Measurements from ENCODE around the gene FGF11.

FGF11 gene

DNA sequence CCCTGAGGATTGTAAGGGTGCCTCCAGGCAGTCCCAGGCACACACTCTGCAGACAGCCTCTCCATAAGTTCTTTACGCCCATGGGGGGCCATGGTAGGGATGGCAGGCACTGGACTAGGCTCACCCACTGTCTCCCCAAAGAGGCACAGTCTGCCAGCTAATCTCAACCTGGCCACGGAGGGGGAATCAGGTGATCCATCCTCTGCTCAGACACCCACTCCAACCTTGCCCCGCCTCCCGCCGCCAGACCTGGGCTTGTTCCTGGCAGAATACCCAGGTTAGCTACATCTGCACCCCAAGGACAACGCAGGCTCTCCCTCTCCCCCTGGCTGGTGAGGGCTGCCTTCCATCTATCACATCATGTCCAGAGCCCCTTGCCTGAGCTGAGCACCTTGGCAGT is 30.4 kb upstream of the FGF11 start:
- no peak for DNase-seq

DNA sequence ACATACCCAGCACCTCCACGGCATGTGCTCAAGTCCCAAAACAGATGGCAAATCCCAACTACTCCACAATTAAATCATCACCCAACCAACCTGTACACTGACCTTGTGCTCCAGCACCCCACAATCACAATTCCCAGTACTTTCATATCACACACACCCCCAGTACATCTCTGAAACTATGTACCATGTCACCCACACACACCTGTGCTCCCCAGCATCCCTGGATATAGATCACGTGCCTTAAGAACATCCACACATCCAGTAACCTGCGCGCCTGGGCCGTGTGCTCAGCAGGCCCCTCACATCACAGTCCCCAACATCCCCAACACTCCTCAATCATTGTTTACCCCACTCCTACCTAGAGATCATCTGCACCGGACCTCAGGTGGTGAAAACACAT is 29.6 kb upstream of the FGF11 start:
- DNase-seq: no peak

DNA sequence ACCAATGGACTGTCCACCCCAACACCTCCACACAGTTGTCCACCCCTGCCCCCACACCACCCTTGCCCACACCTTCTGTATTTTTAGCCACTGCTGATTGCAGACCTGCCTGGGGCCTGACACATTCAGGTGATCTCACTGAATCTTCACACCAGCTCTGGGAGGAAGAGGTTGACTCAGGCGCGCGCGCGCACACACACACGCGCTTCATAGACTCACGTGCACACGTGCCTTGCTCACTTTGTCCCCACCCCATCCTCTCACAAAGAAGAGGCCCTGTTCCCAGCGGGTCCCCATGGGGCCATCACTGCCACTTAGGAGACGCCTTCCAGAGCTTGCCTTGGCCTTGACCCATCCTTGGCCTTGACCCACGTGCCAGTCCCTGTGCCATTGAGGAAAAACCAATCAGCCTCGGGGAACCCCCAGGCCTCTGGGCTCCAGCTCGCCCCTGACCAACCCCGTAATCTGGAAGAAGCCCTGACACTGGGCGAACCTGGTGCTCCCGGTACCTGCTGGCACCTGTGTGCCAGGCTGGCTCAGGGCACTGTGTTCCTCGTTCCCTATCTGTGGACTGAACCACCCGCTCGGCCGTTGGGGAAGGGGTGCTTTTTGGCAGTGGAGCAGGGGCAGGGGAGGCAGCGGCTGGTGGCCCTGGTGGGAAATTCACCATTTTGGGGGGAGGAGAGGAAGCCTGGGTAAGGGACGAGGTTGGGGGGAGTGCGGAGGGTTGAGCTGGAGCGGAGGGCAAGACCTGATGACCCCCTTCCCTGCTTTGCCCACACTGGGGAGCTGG is 28.5 kb upstream of the FGF11 start:
- no peak for DNase-seq

DNA sequence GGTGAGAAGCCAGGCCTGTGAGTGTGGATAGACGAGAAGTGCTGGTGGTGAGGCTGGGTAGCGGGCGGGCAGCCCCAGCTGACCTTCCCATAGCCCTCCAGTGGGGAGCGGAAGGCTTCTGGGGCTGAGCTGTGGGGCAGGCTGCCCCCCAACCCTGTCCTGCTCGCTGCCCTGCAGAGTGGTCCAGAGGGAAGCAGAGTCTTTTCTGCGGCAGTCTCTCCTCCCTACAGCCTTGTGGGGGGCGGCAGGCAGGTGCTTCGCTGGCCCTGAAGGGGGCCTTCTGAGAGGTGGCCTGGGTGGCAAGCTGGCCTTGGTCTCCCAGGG is 27.9 kb upstream of the FGF11 start:
- no peak for DNase-seq

DNA sequence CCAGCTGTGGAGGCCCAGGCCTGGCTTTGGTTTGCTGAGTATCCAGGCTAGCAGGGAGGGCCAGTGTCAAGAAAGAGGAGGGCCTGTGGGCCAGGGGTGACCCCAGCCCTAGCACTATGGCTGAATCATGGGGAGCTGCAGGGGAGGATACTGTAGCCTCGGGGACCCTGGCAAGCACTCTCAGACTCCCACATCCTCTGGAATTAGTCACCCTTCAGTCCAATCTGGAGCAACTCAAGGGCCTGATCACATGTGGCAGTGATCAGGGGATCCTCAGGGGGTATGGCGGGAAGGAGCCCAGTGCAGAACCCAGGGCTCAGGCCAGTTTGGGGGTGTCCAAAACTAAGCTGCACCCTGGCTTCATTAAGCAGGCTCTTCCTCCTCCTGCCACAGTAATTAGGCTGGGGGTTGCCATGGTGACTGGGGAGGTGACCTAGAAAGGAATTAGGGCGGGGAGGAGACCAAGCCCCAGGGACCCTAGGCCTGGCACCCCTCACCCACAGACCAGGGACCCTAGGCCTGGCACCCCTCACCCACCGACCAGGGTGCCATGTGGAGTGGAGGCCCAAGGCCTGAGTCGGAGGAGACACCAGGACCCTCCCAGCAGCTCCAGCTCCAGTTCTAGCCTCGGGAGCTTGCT is 25.8 kb upstream of the FGF11 start:
- no peak for DNase-seq

DNA sequence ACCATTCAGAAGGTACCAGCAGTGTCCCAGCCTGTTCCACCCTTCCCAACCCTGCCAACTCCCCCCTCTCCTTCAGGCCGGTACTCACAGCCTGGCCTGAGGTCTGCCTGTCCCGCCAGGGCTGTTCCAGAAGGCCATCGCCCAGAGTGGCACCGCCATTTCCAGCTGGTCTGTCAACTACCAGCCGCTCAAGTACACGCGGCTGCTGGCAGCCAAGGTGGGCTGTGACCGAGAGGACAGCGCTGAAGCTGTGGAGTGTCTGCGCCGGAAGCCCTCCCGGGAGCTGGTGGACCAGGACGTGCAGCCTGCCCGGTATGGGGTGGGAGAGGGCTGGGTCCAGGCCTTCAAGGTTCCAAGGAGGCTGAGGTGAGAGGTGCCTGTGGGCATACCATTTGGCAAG is 24.5 kb upstream of the FGF11 start:
- no peak for DNase-seq

DNA sequence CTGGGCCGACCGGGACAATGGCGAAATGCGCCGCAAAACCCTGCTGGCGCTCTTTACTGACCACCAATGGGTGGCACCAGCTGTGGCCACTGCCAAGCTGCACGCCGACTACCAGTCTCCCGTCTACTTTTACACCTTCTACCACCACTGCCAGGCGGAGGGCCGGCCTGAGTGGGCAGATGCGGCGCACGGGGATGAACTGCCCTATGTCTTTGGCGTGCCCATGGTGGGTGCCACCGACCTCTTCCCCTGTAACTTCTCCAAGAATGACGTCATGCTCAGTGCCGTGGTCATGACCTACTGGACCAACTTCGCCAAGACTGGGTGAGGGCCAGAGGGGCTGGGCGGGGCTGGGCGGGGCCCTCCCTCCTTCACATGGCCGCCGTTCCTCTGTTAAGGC is 23.5 kb upstream of the FGF11 start:
- no peak for DNase-seq

DNA sequence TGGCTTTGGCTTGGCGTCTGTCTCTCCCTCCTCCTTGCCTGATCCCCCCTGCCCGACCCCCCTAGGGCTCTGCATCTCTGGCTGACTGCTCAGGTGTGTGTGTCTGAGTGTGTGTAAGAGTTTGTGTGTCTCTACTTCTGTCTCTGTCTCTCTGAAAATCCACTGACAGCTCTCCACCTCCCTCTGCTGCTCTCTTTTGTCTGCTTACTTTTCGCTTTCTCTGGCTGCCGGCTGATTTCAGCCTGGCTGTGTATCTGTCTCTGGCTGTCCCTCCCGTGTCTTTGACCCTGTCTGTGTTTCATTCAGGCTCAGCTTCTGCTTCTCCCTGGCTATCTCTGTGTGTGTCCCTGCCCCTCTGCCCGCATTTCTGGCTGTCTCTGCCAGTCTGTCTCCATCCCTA is 23.0 kb upstream of the FGF11 start:
- DNase-seq: no peak

DNA sequence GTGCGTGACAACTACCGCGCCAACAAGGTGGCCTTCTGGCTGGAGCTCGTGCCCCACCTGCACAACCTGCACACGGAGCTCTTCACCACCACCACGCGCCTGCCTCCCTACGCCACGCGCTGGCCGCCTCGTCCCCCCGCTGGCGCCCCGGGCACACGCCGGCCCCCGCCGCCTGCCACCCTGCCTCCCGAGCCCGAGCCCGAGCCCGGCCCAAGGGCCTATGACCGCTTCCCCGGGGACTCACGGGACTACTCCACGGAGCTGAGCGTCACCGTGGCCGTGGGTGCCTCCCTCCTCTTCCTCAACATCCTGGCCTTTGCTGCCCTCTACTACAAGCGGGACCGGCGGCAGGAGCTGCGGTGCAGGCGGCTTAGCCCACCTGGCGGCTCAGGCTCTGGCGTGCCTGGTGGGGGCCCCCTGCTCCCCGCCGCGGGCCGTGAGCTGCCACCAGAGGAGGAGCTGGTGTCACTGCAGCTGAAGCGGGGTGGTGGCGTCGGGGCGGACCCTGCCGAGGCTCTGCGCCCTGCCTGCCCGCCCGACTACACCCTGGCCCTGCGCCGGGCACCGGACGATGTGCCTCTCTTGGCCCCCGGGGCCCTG is 22.2 kb upstream of the FGF11 start:
- no peak for DNase-seq

DNA sequence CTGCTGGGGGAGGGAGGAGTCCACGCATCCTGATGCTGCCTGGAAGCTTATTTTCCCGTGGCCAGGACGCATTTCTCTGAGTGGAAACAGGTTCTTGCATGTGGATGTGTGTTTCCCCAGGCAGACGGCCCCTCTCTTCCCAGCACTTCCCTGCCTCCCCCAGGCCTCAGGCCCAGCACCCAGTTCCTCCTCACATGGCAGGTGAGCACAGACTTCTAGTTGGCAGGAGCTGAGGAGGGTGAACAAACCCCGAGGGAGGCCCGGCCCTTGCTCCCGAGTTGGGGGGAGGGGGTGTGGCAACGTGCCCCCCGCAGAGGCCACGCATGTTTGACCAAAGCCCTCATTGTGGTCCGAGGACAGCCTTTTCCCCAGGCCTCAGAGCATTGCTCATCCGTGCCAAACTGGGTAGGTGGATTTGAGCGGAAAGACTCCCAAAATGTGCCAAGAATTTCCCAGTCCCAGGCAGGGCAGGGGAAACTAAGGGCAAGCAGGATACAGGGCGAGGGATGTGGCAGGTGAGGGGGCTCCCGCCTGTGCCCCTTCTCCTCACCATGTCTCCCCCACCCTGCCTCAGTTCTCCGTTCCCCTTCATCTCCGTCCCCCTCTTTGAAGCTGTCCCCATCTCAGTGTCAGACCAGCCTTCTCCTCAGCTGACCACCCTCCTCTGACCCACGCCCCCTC is 20.7 kb upstream of the FGF11 start:
- DNase-seq: no peak

DNA sequence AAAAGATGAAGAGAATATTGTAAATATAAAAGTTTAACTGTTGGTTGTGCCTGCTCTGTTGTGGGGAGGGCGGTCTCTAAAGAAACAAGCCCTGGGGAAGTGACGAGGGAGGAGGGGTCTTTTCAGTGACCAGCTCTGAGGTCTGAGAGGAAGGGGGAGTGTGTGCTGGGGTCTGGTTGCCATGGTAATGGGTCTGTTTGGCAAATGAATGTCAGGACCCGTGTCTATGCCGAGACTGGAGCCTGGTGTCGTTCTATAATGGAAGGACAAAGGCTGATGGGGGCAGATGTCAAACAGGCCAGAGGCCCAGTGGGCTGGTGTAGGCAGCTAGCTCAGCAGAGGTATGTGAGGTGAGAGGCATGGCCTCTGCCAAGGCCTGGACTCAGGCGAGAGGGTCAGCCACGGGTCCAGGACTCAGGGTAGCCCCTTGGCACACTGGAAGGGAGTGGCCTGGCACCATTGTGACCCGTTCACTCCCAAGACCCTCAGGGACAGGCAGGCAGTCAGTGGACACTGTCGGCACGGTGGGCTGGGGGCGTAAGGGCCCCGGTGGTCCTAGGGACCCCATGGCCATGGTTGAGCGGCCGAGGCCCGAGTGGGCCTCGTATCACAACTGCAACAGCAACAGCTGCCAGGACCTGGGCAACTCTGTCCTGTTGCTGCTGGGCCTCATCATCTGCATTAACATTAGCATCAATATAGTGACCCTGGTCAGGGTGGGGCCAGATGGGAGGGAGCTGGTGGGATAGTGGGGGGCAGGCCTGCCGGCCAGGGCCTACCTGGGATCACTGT is 19.3 kb upstream of the FGF11 start, which contains the start of gene SPEM1:
Gene SPEM1, plus strand, starts transcription at position 506 of the 792 bp plus-strand sequence. Its CDS starts 61 bp downstream, at position 567.
- DNase-seq: no peak

DNA sequence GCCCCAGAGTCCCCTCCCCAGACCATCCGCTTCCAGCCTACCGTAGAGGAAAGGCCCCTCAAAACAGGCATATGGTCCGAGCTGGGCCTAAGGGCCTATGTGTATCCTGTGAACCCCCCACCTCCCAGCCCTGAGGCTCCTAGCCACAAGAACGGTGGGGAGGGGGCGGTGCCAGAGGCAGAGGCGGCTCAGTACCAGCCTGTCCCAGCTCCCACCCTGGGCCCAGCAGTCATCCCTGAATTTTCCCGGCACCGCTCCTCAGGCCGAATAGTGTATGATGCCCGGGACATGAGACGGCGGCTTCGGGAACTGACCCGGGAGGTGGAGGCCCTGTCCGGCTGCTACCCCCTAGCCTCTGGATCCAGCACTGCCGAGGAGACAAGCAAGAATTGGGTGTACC is 18.1 kb upstream of the FGF11 start:
- DNase-seq: no peak

DNA sequence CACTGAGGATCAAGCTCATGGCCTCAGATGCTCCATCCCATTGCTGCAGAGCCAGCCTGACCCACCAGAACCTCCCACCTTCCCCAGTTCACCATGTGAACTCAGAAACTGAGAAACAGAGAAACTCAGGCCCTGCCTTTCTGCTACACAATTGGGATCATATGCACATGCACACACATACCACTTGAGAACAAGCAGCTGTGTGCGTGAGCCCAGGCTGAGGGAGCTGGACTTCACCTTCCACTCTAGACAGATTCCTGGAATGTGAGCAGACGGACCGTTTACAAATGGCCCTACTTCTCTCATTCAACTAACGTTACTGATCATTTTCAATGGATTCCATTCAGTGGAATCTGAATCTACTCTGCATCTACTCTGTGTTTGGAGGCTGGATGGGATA is 15.6 kb upstream of the FGF11 start:
- DNase-seq: no peak

DNA sequence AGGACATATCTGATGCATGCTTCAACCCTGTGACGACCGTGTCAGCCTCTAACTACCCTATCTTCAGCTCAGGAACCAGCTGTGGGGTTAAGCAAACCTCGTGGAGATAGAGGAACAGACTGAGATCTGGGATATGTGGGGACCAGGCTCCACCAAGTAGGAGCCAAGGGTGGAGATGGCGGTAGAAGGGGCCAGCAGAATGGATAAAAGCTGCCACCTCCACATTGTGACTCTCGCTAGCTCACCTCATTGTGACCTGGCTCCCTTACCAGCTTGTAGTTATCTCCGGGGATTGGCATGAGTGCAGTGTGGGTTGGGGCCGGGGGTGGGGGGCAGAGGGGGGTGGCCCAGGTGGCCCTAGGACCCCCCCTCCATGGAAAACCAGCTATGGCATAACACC is 14.0 kb upstream of the FGF11 start, which contains the start of gene SPEM2:
Gene SPEM2, plus strand, starts transcription at position 301 of the 400 bp plus-strand sequence. Its CDS starts 73 bp downstream, at position 374.
- no peak for DNase-seq

DNA sequence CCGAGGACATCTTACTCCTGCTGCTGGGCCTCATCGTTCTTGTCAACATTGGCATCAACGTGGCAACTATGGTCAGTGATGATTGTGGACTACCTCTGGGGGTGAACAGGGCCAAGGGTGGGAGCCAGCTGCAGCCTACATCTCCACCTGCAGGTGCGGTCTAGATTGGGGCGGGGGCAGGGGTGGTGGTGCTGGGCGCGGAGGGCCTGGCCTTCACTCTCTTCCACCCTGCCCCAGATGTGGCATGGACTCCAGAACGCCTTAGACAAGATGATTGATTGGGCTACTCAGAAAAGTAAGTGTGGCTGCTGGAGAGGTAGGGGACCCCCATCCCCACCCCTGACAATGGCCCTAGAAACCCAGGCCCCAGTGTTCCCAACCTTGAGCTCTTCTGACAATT is 13.6 kb upstream of the FGF11 start:
- DNase-seq: no peak

DNA sequence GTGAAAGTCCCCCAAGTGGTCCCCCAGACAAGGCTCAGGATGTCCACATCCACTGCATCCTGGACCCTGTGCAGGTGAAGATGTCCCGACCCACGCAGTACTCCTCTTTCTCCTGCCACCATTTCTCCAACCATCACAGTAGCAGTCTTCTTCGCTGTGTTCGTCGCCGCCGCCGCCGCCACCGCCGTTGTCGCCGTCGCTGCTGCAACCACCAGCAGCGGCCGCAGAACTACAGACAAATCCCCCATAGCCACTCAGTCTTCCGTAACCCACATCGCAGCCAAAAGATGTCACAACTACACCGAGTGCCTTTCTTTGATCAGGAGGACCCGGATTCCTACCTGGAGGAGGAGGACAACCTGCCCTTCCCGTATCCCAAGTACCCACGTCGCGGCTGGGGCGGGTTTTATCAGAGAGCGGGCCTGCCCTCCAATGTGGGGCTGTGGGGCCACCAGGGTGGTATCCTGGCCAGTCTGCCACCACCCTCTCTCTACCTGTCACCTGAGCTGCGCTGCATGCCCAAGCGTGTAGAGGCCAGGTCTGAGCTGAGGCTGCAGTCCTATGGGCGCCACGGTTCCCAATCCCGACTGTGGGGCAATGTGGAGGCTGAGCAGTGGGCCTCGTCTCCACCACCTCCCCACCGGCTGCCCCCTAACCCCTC is 13.0 kb upstream of the FGF11 start:
- DNase-seq: no peak

DNA sequence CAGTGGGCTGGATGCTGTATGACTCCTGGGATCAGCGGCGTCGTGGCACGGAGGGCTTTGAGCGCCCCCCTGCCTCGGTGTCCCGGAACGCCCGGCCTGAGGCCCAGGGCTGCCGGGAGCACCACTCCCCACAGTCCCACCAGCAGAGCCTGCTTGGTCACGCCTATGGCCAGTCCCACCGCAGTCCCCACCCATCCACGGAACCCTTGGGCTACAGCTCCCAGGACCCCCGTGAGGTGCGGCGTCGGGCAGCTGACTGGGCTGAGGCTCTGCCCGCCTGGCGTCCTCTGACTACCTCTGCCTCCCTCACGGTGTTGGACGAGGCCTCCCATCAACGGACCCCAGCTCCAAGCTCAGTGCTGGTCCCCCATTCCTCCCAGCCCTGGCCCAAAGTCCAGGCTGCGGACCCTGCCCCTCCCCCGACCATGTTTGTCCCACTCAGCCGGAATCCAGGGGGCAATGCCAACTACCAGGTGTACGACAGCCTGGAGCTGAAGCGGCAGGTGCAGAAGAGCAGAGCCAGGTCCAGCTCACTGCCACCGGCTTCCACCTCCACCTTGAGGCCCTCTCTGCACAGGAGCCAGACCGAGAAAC is 12.3 kb upstream of the FGF11 start:
- DNase-seq: no peak

DNA sequence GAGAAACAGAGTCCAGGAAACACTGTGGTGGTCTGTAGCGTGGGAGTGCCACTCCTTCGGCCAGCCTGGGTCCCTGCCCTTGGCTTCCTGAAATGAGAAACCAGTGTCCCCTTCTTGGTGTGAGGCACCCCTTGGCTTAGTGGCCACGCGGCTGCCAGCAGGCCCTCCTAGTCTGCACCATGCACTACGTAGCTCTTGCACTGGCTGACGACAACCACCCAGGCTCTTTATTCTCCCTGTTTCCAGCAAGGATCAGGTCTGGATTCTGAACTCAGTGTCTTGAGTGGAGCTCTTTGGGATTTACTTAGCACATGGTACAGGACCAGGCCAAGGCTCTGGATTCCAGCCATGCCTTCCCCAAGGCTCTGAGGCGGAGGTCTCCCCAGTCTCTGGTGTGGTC is 11.8 kb upstream of the FGF11 start:
- no peak for DNase-seq

DNA sequence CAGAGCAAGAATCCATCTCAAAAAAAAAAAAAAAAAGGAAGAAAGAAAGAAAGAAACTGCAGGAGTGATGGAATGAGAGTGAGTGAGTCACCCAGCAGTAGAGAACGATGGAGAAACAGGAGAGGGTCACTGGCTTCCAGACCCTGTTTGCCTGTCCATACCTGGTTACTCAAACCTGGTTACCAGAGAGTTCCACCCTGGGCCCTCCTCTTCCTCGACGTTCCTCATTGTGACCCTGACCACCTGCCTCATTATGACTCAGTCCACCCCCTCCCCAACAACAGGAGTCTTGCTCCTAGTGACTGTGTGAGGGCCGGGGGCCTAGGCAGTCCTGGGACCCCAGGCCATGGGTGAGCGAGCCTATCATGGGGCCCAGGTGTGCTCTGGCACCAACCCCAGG is 10.8 kb upstream of the FGF11 start, which contains the start of gene SPEM3:
Gene SPEM3, plus strand, starts transcription at position 301 of the 400 bp plus-strand sequence. Its CDS starts 46 bp downstream, at position 347.
- DNase-seq: no peak

DNA sequence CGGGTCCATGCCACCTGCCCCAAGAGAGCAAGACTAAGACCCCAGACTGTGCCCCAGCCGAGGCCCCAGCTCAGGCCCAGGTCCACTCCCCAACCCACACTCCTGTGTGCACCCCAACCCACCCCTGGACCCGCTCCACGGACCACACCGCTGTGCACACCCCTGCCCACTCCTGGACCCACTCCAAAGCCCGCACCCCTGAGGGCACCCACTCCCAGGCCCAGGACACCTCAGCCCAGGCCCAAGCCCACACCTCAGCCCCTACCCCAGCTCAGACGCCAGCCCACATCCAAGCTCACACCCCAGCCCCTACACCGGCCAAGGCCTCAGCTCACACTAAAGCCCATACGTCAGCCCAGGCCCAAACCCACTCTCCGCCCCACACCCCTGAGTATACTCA is 9.6 kb upstream of the FGF11 start:
- DNase-seq: no peak

DNA sequence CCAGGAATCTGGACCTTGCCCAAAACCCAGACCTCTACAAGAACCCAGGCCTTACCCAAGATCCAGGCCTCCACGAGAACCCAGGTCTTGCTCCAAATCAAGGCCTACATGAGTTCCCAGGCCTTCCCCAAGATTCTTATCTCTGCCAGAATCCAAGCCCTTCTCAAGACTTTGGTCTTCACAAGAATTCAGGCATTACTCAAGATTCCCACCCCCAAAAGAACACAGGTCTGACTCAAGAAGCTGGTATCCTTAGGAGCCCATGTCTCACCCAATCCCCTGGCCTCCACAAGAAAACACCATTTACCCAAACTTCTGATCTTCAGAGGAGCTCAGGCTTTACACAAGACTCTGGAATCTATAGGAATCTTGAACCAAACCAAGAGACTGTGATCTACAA is 8.1 kb upstream of the FGF11 start:
- no peak for DNase-seq

DNA sequence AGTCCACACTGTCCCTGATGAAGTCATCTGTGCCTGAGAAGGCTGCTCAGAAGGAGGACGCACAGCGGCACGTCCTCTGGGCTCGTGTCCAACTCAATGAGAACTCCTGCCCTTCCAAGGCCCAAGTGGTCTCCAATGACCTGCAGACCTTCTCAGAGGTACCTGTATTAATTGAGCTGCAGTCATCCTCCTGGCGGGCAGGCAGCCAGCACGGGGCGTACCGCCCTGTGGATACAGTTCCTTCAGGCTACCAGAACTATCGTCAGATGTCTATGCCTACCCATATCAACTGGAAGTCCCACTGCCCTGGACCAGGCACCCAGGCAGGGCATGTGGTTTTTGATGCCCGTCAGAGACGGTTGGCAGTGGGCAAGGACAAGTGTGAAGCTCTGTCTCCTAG is 7.0 kb upstream of the FGF11 start:
- DNase-seq: no peak
